A673 (cell line): Measurements from ENCODE around the gene CFAP97.

Experiments used
- EZH2 ChIP-seq: fragments of 200-600 bp; sonication (generic); IDR thresholded peaks from 2 replicates; pipeline ENCODE4 v1.6.1; 2017; ENCODE audit warnings: borderline replicate concordance, low read depth, mild to moderate bottlenecking, mixed read lengths, antibody characterized with exemption, low read length; ENCODE audit not compliant: poor library complexity, severe bottlenecking
- TF ChIP-seq, protein P1 (sequence below): fragments of 300-800, 200-600 bp; sonication (generic); conservative IDR thresholded peaks from 2 replicates; pipeline ENCODE4 v1.5.1; 2017; ENCODE audit warnings: low read depth, mild to moderate bottlenecking, antibody characterized with exemption, low read length, moderate library complexity, mixed read lengths

DNA sequence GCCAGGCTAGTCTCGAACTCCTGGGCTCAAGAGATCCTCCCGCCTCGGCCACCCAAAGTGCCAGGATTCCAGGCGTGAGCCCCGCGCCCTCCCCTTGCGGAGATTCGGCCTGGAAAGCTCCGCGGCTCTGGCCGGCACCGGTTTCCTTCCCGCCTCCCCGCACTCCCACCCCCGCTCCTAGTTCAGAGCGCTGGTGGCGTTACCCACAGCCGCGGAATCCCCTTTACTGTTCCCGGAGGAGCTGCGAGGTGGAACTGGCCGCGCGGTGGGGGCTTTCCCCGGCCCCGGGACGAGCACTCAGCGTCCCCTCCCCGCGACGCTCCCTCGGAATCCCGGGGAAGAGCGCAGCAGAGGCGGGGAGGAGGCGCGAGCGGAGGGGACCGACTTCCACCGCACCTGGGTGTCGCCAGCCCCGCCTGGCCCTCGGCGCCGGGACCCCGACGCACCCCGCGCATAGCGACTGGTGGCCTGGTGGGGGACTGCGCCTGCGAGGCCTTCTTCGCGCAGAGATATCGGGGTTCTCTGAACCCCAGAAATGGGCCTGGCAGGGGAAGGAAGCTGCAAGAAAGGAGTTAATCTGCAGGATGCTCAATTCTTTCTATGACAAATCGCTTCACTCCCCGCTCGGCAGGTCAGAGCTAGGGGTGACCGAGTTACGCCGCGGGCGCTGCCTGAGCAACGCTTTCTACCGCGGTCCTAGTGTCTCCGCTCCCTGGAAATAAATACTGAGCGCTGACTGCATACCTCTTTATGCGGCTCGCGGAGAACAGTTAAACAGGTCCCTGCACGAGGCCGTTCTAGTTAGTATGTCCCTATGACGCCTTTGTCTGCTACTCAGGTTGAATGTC is 75.3 kb downstream of the CFAP97 start:
- TF ChIP-seq EZH2: no peak
- TF ChIP-seq, protein P1, sequence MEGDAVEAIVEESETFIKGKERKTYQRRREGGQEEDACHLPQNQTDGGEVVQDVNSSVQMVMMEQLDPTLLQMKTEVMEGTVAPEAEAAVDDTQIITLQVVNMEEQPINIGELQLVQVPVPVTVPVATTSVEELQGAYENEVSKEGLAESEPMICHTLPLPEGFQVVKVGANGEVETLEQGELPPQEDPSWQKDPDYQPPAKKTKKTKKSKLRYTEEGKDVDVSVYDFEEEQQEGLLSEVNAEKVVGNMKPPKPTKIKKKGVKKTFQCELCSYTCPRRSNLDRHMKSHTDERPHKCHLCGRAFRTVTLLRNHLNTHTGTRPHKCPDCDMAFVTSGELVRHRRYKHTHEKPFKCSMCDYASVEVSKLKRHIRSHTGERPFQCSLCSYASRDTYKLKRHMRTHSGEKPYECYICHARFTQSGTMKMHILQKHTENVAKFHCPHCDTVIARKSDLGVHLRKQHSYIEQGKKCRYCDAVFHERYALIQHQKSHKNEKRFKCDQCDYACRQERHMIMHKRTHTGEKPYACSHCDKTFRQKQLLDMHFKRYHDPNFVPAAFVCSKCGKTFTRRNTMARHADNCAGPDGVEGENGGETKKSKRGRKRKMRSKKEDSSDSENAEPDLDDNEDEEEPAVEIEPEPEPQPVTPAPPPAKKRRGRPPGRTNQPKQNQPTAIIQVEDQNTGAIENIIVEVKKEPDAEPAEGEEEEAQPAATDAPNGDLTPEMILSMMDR: peak; percentile 28; the same call in 1 of the 2 replicates
